OCI-LY1 (cell line): Measurements from ENCODE around the gene AKR1C8.

Experiments used
- H2AFZ ChIP-seq: fragments of 200-600 bp; sonication (generic), shearing (Covaris generic); 2 replicates; pipeline ENCODE4 v1.6.0; 2014; ENCODE audit warnings: antibody characterized with exemption, mild to moderate bottlenecking, low read length
- H3F3A ChIP-seq: fragments of 200-600 bp; sonication (generic), shearing (Covaris generic); 2 replicates; pipeline ENCODE4 v1.6.0; 2014; ENCODE audit warnings: mild to moderate bottlenecking, antibody characterized with exemption, low read length, moderate library complexity; ENCODE audit not compliant: insufficient read depth
- H3K27ac ChIP-seq: fragments of 200-600 bp; sonication (generic); 2 replicates; pipeline ENCODE4 v1.5.1; 2014; ENCODE audit warnings: low read length, mixed run types, mild to moderate bottlenecking, low read depth; ENCODE audit not compliant: poor library complexity, severe bottlenecking
- H3K27me3 ChIP-seq: fragments of 200-600 bp; sonication (generic); 2 replicates; pipeline ENCODE4 v1.6.0; 2014; ENCODE audit warnings: antibody characterized with exemption, mild to moderate bottlenecking, low read length, moderate library complexity; ENCODE audit not compliant: insufficient read depth
- H3K36me3 ChIP-seq: fragments of 200-600 bp; sonication (generic); 2 replicates; pipeline ENCODE4 v1.6.1; 2014; ENCODE audit warnings: mild to moderate bottlenecking, antibody characterized with exemption, low read length, moderate library complexity, mixed read lengths; ENCODE audit not compliant: insufficient read depth
- H3K4me1 ChIP-seq: fragments of 200-600 bp; sonication (generic); 2 replicates; pipeline ENCODE4 v1.5.1; 2014; ENCODE audit warnings: mild to moderate bottlenecking, low read length, moderate library complexity; ENCODE audit not compliant: insufficient read depth, severe bottlenecking
- H3K4me2 ChIP-seq: fragments of 200-600 bp; sonication (generic), shearing (Covaris generic); 2 replicates; pipeline ENCODE4 v1.6.1; 2014; ENCODE audit warnings: low read length
- H3K4me3 ChIP-seq: fragments of 200-600 bp; sonication (generic); 2 replicates; pipeline ENCODE4 v1.5.1; 2014; ENCODE audit warnings: low read length, low read depth, mild to moderate bottlenecking, mixed read lengths; ENCODE audit not compliant: poor library complexity, severe bottlenecking
- H3K79me2 ChIP-seq: fragments of 200-600 bp; shearing (Covaris generic); 2 replicates; pipeline ENCODE4 v1.6.1; 2016; ENCODE audit warnings: mixed run types, low read length, mixed read lengths; ENCODE audit not compliant: insufficient read depth
- H3K9ac ChIP-seq: fragments of 200-600 bp; sonication (generic), shearing (Covaris generic); 2 replicates; pipeline ENCODE4 v1.6.1; 2014; ENCODE audit warnings: mild to moderate bottlenecking, low read length, mixed read lengths
- H3K9me2 ChIP-seq: fragments of 200-600 bp; sonication (generic), shearing (Covaris generic); 2 replicates; pipeline ENCODE4 v1.6.1; 2014; ENCODE audit warnings: low read depth, mild to moderate bottlenecking, low read length, mixed read lengths
- H3K9me3 ChIP-seq: fragments of 200-600 bp; shearing (Covaris generic); 2 replicates; pipeline ENCODE4 v1.6.1; 2014; ENCODE audit warnings: low read length, mixed read lengths
- H4K20me1 ChIP-seq: fragments of 200-600 bp; sonication (generic), shearing (Covaris generic); 2 replicates; pipeline ENCODE4 v1.6.0; 2016; ENCODE audit warnings: mild to moderate bottlenecking, low read length; ENCODE audit not compliant: insufficient read depth
- CTCF ChIP-seq: fragments of 200-600 bp; sonication (generic), shearing (Covaris generic); IDR thresholded peaks from 2 replicates; pipeline ENCODE4 v1.5.1; 2017; ENCODE audit warnings: mild to moderate bottlenecking, antibody characterized with exemption, low read length, moderate library complexity, mixed read lengths
- EZH2 ChIP-seq: fragments of 200-600 bp; sonication (generic), shearing (Covaris generic); IDR thresholded peaks from 2 replicates; pipeline ENCODE4 v1.8.0; 2017; ENCODE audit warnings: borderline replicate concordance, mixed run types, mild to moderate bottlenecking, antibody characterized with exemption, low read length, moderate library complexity, mixed read lengths

The AKR1C8 gene

GRCh38 chr10:5199398-5199797 lies 14.4 kb upstream of the AKR1C8 start:
- Histone ChIP-seq H4K20me1 (no peaks in the 10 kb centered on the region), H2AFZ (no peak overlapping the region), H3K9me2 (no peaks in the 10 kb centered on the region), H3F3A (no peaks in the 10 kb centered on the region), H3K4me1 (no peaks in the 10 kb centered on the region), H3K27me3 (no peaks in the 10 kb centered on the region), H3K4me3 (no peak overlapping the region), H3K9ac (no peak overlapping the region), H3K9me3 (no peaks in the 10 kb centered on the region), H3K4me2 (no peak overlapping the region), H3K36me3 (no peaks in the 10 kb centered on the region), H3K79me2 (no peaks in the 10 kb centered on the region), H3K27ac (no peak overlapping the region)
- no peak for TF ChIP-seq EZH2
- no peak for TF ChIP-seq CTCF

- Histone ChIP-seq H3F3A (no peaks in the 10 kb centered on the region), H2AFZ (no peak overlapping the region), H3K9me3 (no peaks in the 10 kb centered on the region), H3K79me2 (no peaks in the 10 kb centered on the region), H3K4me3 (no peak overlapping the region), H3K4me2 (no peak overlapping the region), H3K27me3 (no peaks in the 10 kb centered on the region), H3K4me1 (no peaks in the 10 kb centered on the region), H3K9ac (no peak overlapping the region), H3K36me3 (no peaks in the 10 kb centered on the region), H3K9me2 (no peaks in the 10 kb centered on the region), H4K20me1 (no peaks in the 10 kb centered on the region), H3K27ac (no peak overlapping the region)
- TF ChIP-seq EZH2 (no peak), CTCF (no peak)
Measured at GRCh38 chr10:5198386-5198785, 13.4 kb upstream of the AKR1C8 start.

- no peaks in the 10 kb centered on the region for H3F3A ChIP-seq
- no peaks in the 10 kb centered on the region for H3K9me3 ChIP-seq
- no peaks in the 10 kb centered on the region for H4K20me1 ChIP-seq
- H3K36me3 ChIP-seq = no peaks in the 10 kb centered on the region
- no peaks in the 10 kb centered on the region for H3K4me1 ChIP-seq
- H3K9me2 ChIP-seq = no peaks in the 10 kb centered on the region
- no peak within 1 kb of the TSS for H3K27ac ChIP-seq
- H3K79me2 ChIP-seq = no peaks in the 10 kb centered on the region
- H3K27me3 ChIP-seq = no peaks in the 10 kb centered on the region
- no peak within 1 kb of the TSS for H2AFZ ChIP-seq
- no peak within 1 kb of the TSS for H3K4me3 ChIP-seq
- TF ChIP-seq CTCF (no peak), EZH2 (no peak)
- no peak within 1 kb of the TSS for H3K9ac ChIP-seq
- no peak within 1 kb of the TSS for H3K4me2 ChIP-seq
Measured at GRCh38 chr10:5196702-5197113, 11.8 kb upstream of the AKR1C8 start, which contains the start of gene AKR1C4. Gene AKR1C4, plus strand, starts transcription at chr10:5196837. Its CDS starts 31 bp downstream, at chr10:5196868.
